Effector memory CD8-positive, alpha-beta T cell (primary cell): Measurements from ENCODE around the gene CLIP2.
"Not testable (repeated sequence)": the region's sequence is repeated elsewhere in the genome, so short reads cannot be mapped to it uniquely, and the experiment has no call there.

Source experiments
- ATAC-seq: fragments of 150-1000 bp; cut with Tn5 transposase; replicated peaks from 2 replicates; pipeline ENCODE4 v1.10.0; 2021; ENCODE audit warnings: mild to moderate bottlenecking, moderate library complexity
- DNase-seq, 3 experiments: peaks; one replicate each; pipeline ENCODE4 v3.0.0; 2021
- H3K27ac Mint-ChIP-seq, 2 donors: one replicate each; pipeline ENCODE4 v1.8.0; 2022; ENCODE audit warnings: mild to moderate bottlenecking in 2 of 2, mixed read lengths in 2 of 2, moderate library complexity in 2 of 2
- H3K27me3 Mint-ChIP-seq, 2 donors: one replicate each; pipeline ENCODE4 v1.8.0; 2022; ENCODE audit warnings: mixed read lengths in 2 of 2
- H3K36me3 Mint-ChIP-seq: one replicate; pipeline ENCODE4 v1.8.0; 2022; ENCODE audit warnings: mild to moderate bottlenecking, moderate library complexity, mixed read lengths; ENCODE audit not compliant: insufficient read depth
- H3K4me1 Mint-ChIP-seq, 2 donors: one replicate each; pipeline ENCODE4 v1.8.0; 2022; ENCODE audit warnings: low read depth in 2 of 2, mixed read lengths in 2 of 2
- H3K4me3 Mint-ChIP-seq, 2 donors: one replicate each; pipeline ENCODE4 v1.8.0; 2022; ENCODE audit warnings: mild to moderate bottlenecking in 2 of 2, mixed read lengths in 2 of 2, moderate library complexity in 2 of 2
- H3K9me3 Mint-ChIP-seq, 2 donors: one replicate each; pipeline ENCODE4 v1.8.0; 2022; ENCODE audit warnings: mixed read lengths in 2 of 2

Gene CLIP2

DNA sequence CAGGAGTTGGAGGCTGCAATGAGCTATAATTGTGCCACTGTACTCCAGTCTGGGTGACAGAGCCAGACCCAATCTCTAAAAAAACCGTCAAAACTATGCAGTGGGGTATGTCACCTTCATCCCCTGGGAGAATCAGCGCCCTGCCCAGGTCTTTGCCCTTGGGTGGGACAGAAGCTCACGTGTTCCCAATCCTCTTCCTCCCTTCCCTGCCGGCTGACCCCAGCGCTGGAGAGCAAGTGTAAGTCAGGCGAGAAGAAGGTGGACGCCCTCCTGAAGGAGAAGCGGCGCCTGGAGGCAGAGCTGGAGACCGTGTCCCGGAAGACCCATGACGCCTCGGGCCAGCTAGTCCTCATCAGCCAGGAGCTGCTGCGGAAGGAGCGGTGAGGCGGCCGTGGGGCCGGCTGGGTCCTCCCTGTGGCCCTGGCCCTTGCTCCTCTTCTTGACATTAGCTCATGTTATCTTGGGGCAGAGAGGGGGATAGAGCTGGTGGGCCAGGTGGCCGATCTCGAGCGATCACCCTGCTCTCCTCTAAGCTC is 99.7 kb downstream of the CLIP2 start:
- peaks cover 5% of the 10 kb centered on the region for H3K36me3 Mint-ChIP-seq
- H3K4me1 Mint-ChIP-seq: no peaks in the 10 kb centered on the region
- ATAC-seq: no peak
- no peak for DNase-seq
- H3K27me3 Mint-ChIP-seq: no peaks in the 10 kb centered on the region
- no peak overlapping the region for H3K27ac Mint-ChIP-seq
- H3K9me3 Mint-ChIP-seq: no peaks in the 10 kb centered on the region
- no peak overlapping the region for H3K4me3 Mint-ChIP-seq

DNA sequence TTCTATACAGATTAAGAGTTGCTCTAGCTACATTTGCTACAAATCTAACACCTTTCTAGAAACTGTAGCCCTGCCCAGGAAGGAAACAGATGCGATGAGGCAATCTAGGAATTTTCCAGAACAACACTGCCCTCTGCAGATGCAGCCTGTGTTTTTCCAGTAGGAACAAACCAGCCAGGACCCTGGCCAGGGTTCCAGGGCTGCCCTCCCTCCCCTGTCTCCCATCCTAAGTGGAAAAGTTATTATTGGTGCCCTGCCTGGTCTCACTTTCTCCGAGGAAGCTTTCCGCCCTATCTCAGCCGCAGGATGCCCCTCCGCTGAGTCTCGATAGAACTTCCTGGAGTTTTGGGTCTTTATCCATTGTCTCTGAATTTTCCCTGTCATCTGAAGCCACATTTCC is 104.5 kb downstream of the CLIP2 start:
- H3K36me3 Mint-ChIP-seq, H3K27ac Mint-ChIP-seq: not testable (repeated sequence)

GRCh38 chr7:74394601-74395000 is 105.4 kb downstream of the CLIP2 start:
- peak overlapping the region in 1 of 2 donors; percentile 16 for H3K27ac Mint-ChIP-seq
- not testable (repeated sequence) for DNase-seq, H3K36me3 Mint-ChIP-seq, ATAC-seq, H3K27me3 Mint-ChIP-seq, H3K4me3 Mint-ChIP-seq, H3K9me3 Mint-ChIP-seq, H3K4me1 Mint-ChIP-seq

More for the DNA sequence above, 104.5 kb downstream of the CLIP2 start:
- H3K9me3 Mint-ChIP-seq, H3K27me3 Mint-ChIP-seq, H3K4me1 Mint-ChIP-seq, ATAC-seq, H3K4me3 Mint-ChIP-seq, DNase-seq: not testable (repeated sequence)

- ATAC-seq (no peak), DNase-seq (no peak)
- Mint-ChIP-seq H3K36me3 (peaks cover 3% of the 10 kb centered on the region), H3K4me3 (no peak overlapping the region), H3K4me1 (no peaks in the 10 kb centered on the region), H3K27ac (no peak overlapping the region), H3K9me3 (no peaks in the 10 kb centered on the region), H3K27me3 (no peaks in the 10 kb centered on the region)
These were observed 106.6 kb downstream of the CLIP2 start for GRCh38 chr7:74395745-74396311.

GRCh38 chr7:74396993-74397392 is 107.8 kb downstream of the CLIP2 start:
- no peaks in the 10 kb centered on the region for H3K27me3 Mint-ChIP-seq
- no peak overlapping the region for H3K4me3 Mint-ChIP-seq
- ATAC-seq (no peak), DNase-seq (no peak)
- H3K4me1 Mint-ChIP-seq: peaks cover 0 to 3% of the 10 kb centered on the region in 2 donors
- H3K27ac Mint-ChIP-seq: no peak overlapping the region
- no peaks in the 10 kb centered on the region for H3K9me3 Mint-ChIP-seq
- H3K36me3 Mint-ChIP-seq: peaks cover 3% of the 10 kb centered on the region

- no peaks in the 10 kb centered on the region for H3K27me3 Mint-ChIP-seq
- ATAC-seq: no peak
These were observed 109.2 kb downstream of the CLIP2 start for GRCh38 chr7:74398426-74398825.

DNA sequence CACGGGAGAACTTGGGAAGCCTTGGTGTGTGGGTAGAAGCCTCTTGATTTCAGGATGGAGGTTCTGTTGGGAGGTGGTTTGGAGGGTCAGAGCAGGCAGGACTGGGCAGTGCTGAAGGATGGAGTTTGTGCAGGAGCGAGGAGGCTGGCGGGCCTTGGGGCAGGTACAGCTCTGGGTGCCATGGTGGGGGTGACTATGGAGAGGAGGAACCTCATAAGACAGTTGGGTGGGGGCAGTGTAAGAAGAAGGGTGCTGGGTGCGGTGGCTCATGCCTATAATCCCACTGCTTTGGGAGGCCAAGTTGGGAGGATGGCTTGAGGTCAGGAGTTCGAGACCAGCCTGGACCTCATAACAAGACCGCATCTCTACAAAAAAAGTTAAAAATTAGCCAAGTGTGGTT is 109.8 kb downstream of the CLIP2 start:
- H3K4me1 Mint-ChIP-seq: peaks cover 0 to 3% of the 10 kb centered on the region in 2 donors
- H3K36me3 Mint-ChIP-seq: peaks cover 6% of the 10 kb centered on the region
- no peaks in the 10 kb centered on the region for H3K9me3 Mint-ChIP-seq

More at GRCh38 chr7:74398426-74398825, 109.2 kb downstream of the CLIP2 start:
- no peak for DNase-seq
- H3K27ac Mint-ChIP-seq: no peak overlapping the region
- H3K9me3 Mint-ChIP-seq: no peaks in the 10 kb centered on the region
- peaks cover 3% of the 10 kb centered on the region for H3K36me3 Mint-ChIP-seq
- peaks cover 0 to 3% of the 10 kb centered on the region in 2 donors for H3K4me1 Mint-ChIP-seq
- H3K4me3 Mint-ChIP-seq: no peak overlapping the region

DNA sequence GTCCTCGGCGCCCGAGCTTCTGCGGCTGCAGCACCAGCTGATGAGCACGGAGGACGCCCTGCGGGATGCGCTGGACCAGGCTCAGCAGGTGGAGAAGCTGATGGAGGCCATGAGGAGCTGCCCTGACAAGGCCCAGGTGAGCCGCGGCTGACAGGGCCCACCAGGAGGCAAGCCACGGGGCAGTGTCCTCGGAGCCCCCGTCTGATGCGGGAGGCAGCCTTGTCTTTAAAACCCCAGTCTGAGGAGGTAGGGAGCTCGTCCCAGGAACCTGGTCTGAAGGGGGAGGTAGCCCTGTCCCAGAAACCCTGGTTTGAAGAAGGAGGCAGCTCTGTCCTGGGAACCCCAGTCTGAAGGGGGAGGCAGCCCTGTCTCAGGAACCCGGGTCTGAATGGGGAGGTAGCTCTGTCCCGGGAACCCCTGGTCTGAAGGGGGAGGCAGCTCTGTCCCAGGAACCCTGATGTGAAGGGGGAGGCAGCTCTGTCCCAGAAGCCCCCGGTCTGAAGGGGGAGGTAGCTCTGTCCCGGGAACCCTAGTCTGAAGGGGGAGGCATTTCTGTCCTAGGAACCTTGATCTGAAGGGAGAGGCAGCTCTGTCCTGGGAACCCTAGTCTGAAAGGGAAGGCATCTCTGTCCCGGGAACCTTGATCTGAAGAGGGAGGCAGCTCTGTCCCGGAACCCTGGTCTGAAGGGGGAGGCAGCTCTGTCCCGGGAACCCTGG is 111.4 kb downstream of the CLIP2 start:
- Mint-ChIP-seq H3K4me3 (no peak overlapping the region), H3K27ac (no peak overlapping the region), H3K27me3 (no peaks in the 10 kb centered on the region), H3K4me1 (peaks cover 0 to 3% of the 10 kb centered on the region in 2 donors), H3K9me3 (no peaks in the 10 kb centered on the region), H3K36me3 (peaks cover 6% of the 10 kb centered on the region)
- no peak for ATAC-seq
- DNase-seq: no peak

More for the DNA sequence above, 109.8 kb downstream of the CLIP2 start:
- no peaks in the 10 kb centered on the region for H3K27me3 Mint-ChIP-seq
- no peak for DNase-seq
- H3K4me3 Mint-ChIP-seq: no peak overlapping the region
- H3K27ac Mint-ChIP-seq: no peak overlapping the region
- ATAC-seq: no peak

DNA sequence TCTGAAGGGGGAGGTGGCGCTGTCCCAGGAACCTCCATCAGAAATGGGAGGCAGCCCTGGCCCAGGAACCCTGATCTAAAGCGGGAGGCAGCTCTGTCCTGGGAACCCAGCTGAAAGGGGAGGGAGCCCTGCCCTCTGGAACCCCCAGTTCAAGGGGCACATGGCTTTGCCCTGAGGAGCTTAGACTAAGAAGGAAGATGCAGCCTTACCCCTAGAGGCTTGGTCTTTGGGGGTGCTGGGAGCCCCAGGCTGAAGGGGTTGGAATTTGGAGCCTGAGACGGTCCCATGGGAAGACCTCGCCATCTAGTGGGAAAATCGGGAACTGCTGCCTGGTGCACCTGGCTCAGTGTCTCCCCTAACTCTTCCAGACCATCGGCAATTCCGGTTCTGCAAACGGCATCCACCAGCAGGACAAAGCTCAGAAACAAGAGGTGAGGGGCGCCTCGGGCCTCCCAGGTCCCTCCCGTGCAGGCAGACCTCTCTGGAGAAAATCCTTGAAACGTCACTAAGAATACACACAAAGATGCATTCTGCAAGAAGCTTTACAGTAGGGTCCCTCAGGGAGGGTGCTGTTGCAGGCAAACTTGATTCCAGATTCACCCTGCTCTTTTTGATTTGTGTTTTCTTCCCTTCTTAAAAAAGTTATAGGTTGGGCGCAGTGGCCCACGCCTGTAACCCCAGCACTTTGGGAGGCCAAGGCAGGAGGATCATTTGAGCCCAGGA is 112.1 kb downstream of the CLIP2 start:
- peaks cover 6% of the 10 kb centered on the region for H3K36me3 Mint-ChIP-seq
- H3K9me3 Mint-ChIP-seq: no peaks in the 10 kb centered on the region
- H3K27me3 Mint-ChIP-seq: no peaks in the 10 kb centered on the region
- H3K27ac Mint-ChIP-seq: no peak overlapping the region
- no peak overlapping the region for H3K4me3 Mint-ChIP-seq
- peaks cover 0 to 3% of the 10 kb centered on the region in 2 donors for H3K4me1 Mint-ChIP-seq
- peak; percentile 72 for ATAC-seq
- DNase-seq: peak; percentile 67 to 78 (median 70)

DNA sequence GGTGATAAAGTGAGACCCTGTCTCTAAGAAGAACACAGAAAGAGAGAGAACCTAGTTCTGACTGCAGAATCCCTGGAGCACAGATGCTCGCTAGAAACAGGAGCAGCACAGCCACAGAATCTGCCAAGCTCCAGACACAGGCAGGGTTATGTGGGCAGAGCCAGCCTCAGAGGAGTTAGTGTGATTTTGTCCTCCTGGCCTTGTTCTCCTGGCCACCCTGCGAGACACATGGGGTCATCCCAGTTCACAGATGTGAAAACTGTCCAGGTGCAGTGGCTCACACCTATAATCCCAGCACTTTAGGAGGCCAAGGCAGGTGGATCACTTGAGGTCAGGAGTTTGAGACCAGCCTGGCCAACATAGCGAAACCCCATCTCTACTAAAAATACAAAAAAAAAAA is 113.5 kb downstream of the CLIP2 start:
- H3K4me1 Mint-ChIP-seq, H3K4me3 Mint-ChIP-seq, ATAC-seq, DNase-seq, H3K9me3 Mint-ChIP-seq, H3K27me3 Mint-ChIP-seq, H3K36me3 Mint-ChIP-seq, H3K27ac Mint-ChIP-seq: not testable (repeated sequence)

DNA sequence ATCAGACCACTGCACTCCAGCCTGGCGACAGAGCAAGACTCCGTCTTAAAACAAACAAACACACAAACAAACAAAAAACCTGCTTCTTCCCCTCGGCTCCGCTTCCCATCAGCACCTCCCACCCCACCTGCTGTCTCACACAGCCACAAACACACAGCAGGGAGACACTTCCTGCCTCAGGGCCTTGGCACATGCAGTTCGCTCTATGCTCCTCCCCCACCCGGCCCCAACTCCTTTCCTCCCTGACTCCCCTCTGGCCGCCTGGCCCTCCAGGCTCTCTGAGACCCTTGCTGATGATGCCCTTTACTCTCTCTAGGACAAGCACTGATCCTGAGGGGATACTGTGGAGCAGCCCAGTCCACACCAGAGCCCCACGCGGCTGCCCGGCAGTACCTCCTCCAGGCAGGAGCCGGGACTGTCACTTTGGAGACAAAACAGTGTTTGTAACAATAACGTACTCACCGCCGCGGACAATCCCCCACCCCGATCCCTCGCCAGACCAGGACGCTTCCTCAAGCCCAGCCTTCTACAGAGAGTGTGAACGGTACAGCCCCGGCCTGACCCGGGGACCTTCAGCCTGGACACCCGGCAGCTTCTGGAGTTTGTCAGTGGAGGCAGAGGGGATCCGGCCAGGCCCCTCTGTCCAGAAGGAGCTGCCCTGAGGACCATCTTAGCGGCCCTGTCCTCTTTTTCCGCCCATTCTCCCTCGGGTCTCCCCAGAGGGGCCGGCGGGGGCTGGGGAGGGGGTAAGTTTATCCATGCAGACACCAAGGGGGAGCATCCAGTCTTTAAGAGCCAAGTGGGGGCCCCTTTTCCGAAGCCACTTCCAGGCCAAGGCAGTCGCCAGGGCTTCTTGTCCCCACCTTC is 114.5 kb downstream of the CLIP2 start:
- DNase-seq (no peak), ATAC-seq (no peak)
- Mint-ChIP-seq H3K4me1 (peaks cover 0 to 3% of the 10 kb centered on the region in 2 donors), H3K36me3 (peaks cover 5% of the 10 kb centered on the region), H3K9me3 (no peaks in the 10 kb centered on the region), H3K4me3 (no peak overlapping the region), H3K27me3 (no peaks in the 10 kb centered on the region), H3K27ac (no peak overlapping the region)

- Mint-ChIP-seq H3K9me3 (no peaks in the 10 kb centered on the region), H3K4me3 (no peak overlapping the region), H3K27me3 (no peaks in the 10 kb centered on the region), H3K36me3 (peaks cover 3% of the 10 kb centered on the region), H3K27ac (no peak overlapping the region), H3K4me1 (peaks cover 0 to 3% of the 10 kb centered on the region in 2 donors)
- DNase-seq (no peak), ATAC-seq (no peak)
These were observed 115.1 kb downstream of the CLIP2 start for GRCh38 chr7:74404388-74404700.

DNA sequence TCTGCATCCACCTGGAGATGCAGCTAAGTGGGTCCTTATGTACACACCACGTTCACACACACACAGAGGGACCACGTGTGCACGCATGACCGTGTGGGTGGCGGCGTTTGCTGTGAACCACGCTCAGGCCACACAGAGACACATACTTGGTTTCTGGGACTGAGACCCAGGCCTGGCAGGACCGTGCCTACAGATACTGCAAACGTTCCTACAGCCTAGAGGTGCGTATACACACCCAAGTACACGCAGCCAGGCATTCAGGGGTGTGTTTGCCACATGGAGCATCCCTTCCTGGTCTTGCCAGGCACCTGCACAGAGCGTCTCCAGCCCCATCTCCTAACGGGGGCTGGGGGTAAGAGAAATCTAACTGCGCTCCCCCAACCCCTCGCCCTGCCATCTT is 115.5 kb downstream of the CLIP2 start:
- no peak for ATAC-seq
- Mint-ChIP-seq H3K36me3 (peaks cover 3% of the 10 kb centered on the region), H3K9me3 (no peaks in the 10 kb centered on the region), H3K27me3 (no peaks in the 10 kb centered on the region), H3K27ac (no peak overlapping the region), H3K4me1 (peaks cover 0 to 3% of the 10 kb centered on the region in 2 donors), H3K4me3 (no peak overlapping the region)
- no peak for DNase-seq
